Mesothelial cell of epicardium (in vitro differentiated cells): Measurements from ENCODE around the gene TLNRD1. TPM values are rescaled to one million over a fixed set of nuclear protein-coding genes. Genes with fewer than 3 reads are reported as not detected.

Experiments
- DNase-seq, 2 experiments: peaks; one replicate each; pipeline ENCODE4 v3.0.0; 2021; ENCODE audit warnings: low spot score in 2 of 2; ENCODE audit not compliant: unreplicated experiment in 2 of 2
- H3K27ac Mint-ChIP-seq: 2 replicates; pipeline ENCODE4 v1.8.0; 2021; ENCODE audit warnings: mixed read lengths
- H3K27me3 Mint-ChIP-seq: 2 replicates; pipeline ENCODE4 v1.8.0; 2021; ENCODE audit warnings: low read depth, mixed read lengths
- H3K36me3 Mint-ChIP-seq: 2 replicates; pipeline ENCODE4 v1.8.0; 2021; ENCODE audit warnings: mixed read lengths
- H3K4me1 Mint-ChIP-seq: 2 replicates; pipeline ENCODE4 v1.8.0; 2021; ENCODE audit warnings: mixed read lengths
- H3K4me3 Mint-ChIP-seq: 2 replicates; pipeline ENCODE4 v1.8.0; 2021; ENCODE audit warnings: mild to moderate bottlenecking, moderate library complexity, mixed read lengths
- H3K9me3 Mint-ChIP-seq: 2 replicates; pipeline ENCODE4 v1.8.0; 2021; ENCODE audit warnings: mixed read lengths
- CTCF ChIP-seq: fragments of 200-600 bp; sonication (generic); IDR thresholded peaks from one replicate; pipeline ENCODE4 v1.5.0; 2021; ENCODE audit warnings: antibody characterized with exemption; ENCODE audit not compliant: unreplicated experiment
- total RNA-seq: library from RNA; stranded (reverse); gene quantifications from 3 replicates; pipeline ENCODE4 v1.2.1, GENCODE V29; 2021

The TLNRD1 gene
- total RNA-seq, 1 donor from 2014 or later = 13.0 TPM

GRCh38 chr15:80985981-80986380, 14.7 kb upstream of the TLNRD1 start:
- Mint-ChIP-seq H3K27me3 (no peaks in the 10 kb centered on the region), H3K27ac (peak overlapping the region; percentile 71), H3K4me1 (peaks cover 43% of the 10 kb centered on the region), H3K4me3 (no peak overlapping the region), H3K36me3 (peaks cover 8% of the 10 kb centered on the region), H3K9me3 (no peaks in the 10 kb centered on the region)
- TF ChIP-seq CTCF = no peak
- no peak for DNase-seq

DNA sequence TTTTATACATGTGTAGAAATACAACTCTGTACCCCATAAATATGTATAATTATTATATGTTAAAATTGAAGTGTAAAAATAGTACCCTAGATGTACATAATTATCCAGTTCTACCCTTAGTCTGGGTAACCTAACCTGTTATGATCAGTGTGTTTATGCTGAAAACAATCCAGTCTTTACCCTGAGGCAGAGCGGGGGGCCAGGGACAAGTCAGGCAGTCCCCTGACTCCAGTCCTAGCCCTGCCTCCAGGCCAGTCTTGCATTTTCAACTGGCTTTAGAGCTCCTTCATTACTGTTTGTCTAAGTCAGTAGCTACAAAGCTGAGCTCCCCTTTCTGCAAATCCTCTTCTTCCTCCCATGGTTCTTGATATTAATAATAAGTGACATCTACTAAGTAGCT, 14.2 kb upstream of the TLNRD1 start:
- DNase-seq = no peak
- Mint-ChIP-seq H3K27ac (peak overlapping the region; percentile 58), H3K27me3 (no peaks in the 10 kb centered on the region), H3K36me3 (peaks cover 8% of the 10 kb centered on the region), H3K4me1 (peaks cover 43% of the 10 kb centered on the region), H3K9me3 (no peaks in the 10 kb centered on the region), H3K4me3 (peak overlapping the region; percentile 9)
- no peak for TF ChIP-seq CTCF

DNA sequence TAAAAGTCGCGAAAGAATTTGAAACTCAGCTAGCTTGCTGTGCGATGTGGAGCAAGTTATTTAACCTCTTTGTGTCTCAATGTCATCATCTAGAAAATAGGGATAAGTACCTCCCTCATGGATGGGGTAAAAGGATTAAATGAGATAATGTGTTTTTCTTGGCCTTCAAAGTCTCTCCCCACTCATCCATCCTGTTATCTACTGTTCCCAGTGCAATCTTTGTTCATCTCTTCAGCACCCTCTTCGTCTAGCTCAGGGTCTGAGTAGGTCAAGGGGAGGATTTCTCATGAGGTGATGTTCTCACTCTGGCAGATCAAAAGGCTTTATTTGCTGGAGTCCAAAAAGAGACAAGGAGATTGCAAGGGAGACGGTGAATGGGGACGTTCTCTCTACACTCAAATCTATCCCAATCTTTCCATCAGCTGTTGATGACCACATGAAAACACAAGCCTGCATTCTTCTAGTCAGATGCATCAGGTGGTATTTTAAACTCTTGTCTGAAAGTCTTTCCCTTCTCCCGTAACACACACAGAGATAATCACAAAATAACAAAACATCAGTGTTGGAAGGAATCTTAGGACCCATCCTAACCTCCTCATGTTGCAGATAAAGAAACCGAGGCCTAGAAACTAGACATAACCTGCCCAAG, 12.5 kb upstream of the TLNRD1 start:
- Mint-ChIP-seq H3K36me3 (no peaks in the 10 kb centered on the region), H3K4me1 (peaks cover 39% of the 10 kb centered on the region), H3K9me3 (no peaks in the 10 kb centered on the region), H3K4me3 (peak overlapping the region; percentile 88), H3K27ac (peak overlapping the region; percentile 98), H3K27me3 (no peaks in the 10 kb centered on the region)
- no peak for DNase-seq
- no peak for TF ChIP-seq CTCF

DNA sequence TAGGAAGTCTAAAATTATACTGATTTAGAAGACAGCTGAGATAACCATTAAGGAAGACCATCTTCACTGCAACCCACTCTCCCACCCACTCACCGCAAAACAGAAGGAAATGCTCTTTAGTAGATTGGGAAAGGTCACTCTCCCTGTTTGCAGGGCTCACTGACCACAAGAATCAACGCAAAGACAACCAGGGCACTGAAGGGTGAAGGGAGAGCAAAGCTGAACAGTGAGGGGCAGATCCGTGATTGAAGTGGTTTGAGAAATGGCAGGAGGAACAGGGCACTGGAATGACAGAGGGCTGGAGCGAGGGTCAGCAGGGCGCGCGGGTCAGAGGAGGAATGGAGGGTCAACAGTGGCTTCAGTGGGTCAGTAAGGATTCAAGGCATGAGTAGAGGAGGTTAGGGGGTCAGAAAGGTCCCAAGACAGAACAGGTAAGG, 11.6 kb upstream of the TLNRD1 start:
- no peak for TF ChIP-seq CTCF
- no peaks in the 10 kb centered on the region for H3K36me3 Mint-ChIP-seq
- no peaks in the 10 kb centered on the region for H3K9me3 Mint-ChIP-seq
- H3K27me3 Mint-ChIP-seq = no peaks in the 10 kb centered on the region
- H3K27ac Mint-ChIP-seq = peak overlapping the region; percentile 98
- peaks cover 36% of the 10 kb centered on the region for H3K4me1 Mint-ChIP-seq
- H3K4me3 Mint-ChIP-seq = peak overlapping the region; percentile 88
- DNase-seq = no peak

DNA sequence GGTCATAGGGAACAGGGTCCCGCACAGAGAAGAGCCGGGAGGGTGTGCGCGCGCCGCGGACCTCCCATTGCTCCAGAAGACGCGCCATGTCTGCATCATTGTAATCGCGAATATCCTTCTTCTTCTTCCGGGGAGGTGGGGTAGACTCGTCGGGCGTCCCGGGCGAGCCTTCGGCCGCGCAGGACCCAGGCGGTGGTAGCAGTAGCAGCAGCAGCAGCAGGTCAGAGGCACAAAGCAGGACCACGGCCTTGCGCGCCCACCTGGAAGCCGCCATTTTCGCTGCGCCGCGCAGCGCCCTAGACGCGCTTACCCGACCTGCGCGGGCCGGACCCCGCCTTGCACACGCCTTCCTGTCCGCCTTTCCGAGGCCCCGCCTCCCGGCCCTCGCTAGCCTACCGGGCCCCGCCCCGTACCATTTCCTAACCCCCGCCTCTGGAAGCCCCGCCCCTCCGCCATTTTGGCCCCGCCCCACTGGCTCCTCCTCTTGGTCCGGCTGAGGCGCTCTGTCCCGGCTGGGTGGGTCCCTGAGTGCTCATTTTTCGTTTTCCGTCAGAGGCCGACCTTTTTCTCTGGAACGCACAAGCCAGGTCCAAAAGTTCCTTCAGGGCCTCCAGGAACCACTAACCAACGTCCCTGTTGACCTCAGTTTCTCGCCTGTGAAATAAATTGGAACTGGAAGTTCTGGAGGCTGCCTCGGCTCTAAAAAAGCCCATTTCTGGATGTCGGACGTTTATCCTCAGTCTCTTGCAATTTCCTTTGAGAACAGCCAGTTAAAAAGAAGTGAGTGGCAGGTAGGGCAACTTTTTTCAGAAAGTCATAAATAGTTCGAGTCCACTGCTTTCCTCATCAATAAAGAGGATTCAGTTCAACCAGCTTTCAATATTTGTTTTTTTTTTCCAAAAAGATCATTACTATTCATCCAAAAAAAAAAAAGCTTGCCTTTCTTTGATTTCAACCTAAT, 10.9 kb upstream of the TLNRD1 start, which contains the start of gene MESD:
Gene MESD (minus strand): TSS at position 302 of the 961 bp plus-strand sequence. CDS start 28 bp downstream, at position 274.
- TF ChIP-seq CTCF = no peak
- H3K27ac Mint-ChIP-seq = peak within 1 kb of the TSS; percentile 98
- peak within 1 kb of the TSS; percentile 88 for H3K4me3 Mint-ChIP-seq
- peaks cover 30% of the 10 kb centered on the region for H3K4me1 Mint-ChIP-seq
- peak; percentile 97 to 99 for DNase-seq
- no peaks in the 10 kb centered on the region for H3K9me3 Mint-ChIP-seq
- no peaks in the 10 kb centered on the region for H3K36me3 Mint-ChIP-seq
- no peaks in the 10 kb centered on the region for H3K27me3 Mint-ChIP-seq
